GM20431 (cell line): ENCODE results near the gene CDK4.
"Not testable (repeated sequence)": the region's sequence is repeated elsewhere in the genome, so short reads cannot be mapped to it uniquely, and the experiment has no call there.

Experiments
- in situ Hi-C: fragments of 300-500 bp; cut with MseI, MboI; formaldehyde crosslinking; loops from one replicate; pipeline ENCODE4 v1.15.0; 2020; ENCODE audit warnings: low sequenced_read_pairs; ENCODE audit not compliant: unreplicated experiment

Gene CDK4

GRCh38 chr12:57717846-57718640 is 34.1 kb downstream of the CDK4 start:
- in situ Hi-C loops, result no loop called here

GRCh38 chr12:57717131-57717530 is 35.0 kb downstream of the CDK4 start:
- in situ Hi-C loops, result no loop called here

DNA sequence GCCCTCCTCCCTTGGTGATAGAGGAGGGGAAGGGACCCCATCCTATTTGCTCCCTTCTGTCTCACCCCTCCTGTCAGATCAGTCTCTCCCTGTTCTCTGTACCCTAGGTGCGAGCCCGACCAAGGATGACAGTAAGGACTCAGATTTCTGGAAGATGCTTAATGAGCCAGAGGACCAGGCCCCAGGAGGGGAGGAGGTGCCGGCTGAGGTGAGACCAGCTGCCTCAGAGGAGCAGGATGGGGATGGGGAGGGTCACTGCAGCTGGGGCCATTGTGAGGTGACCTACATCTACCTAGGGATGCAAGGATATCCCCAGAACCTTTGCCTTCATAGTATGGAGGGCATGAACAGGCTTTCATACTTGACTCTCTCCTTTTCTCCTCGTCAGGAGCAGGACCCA is 35.8 kb downstream of the CDK4 start:
- in situ Hi-C loops, result no loop called here

DNA sequence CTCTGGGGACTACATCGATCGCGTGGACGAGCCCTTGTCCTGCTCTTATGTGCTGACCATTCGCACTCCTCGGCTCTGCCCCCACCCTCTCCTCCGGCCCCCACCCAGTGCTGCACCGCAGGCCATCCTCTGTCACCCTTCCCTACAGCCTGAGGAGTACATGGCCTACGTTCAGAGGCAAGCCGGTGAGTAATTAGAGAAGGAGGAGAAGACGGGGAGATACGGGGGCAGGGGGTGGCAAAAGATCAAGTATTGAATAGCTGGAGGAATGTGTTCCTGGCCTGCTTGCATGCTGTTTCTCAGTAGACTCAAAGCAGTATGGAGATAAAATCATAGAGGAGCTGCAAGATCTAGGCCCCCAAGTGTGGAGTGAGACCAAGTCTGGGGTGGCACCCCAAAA is 36.3 kb downstream of the CDK4 start:
- in situ Hi-C loops, result no loop called here

DNA sequence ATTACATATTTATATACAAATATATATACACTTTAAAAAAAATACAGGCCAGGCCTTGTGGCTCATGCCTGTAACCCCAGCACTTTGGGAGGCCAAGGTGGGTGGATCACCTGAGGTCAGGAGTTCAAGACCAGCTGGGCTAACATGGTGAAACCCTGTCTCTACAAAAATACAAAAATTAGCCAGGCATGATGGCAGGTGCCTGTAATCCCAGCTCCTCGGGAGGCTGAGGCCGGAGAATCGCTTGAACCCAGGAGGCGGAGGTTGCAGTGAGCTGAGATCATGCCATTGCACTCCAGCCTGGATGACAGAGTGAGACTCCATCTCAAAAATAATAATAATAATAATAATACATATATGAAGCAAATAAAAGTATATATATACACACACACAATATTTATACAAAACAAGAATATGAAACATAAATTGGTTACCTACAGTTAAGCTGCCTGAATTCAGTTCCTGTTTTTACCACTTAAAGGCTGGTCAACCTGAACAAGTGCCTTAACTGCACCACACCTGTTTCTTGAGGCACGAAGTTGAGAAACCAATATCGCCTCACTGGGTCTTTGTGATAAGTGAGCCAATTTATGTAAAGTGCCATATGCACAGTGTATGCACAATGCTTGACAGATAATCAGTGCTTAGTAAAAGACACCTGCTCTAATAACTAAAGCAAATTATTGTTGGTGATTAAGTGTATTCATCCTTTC is 36.9 kb downstream of the CDK4 start:
- in situ Hi-C loops, result not testable (repeated sequence)

- in situ Hi-C loops, result no loop called here
These were observed 38.9 kb downstream of the CDK4 start for GRCh38 chr12:57713209-57713608.

GRCh38 chr12:57712701-57713100 is 39.4 kb downstream of the CDK4 start:
- in situ Hi-C loops, result no loop called here

GRCh38 chr12:57708296-57708695 is 43.8 kb downstream of the CDK4 start:
- in situ Hi-C loops, result no loop called here

DNA sequence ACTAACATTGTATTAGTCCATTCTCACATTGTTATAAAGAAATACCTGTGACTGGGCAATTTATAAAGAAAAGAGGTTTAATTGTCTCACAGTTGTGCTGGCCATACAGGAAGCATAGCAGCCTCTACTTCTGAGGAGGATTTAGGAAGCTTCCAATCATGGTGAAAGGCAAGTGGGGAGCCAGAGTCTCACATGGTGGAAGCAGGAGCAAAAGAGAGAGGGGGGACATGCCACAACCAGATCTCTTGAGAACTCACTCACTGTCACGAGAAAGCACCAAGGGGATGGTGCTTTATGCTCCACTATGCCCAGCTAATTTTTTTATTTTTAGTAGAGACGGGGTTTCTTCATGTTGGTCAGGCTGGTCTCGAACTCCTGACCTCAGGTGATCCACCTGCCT is 44.9 kb downstream of the CDK4 start:
- in situ Hi-C loops, result no loop called here

DNA sequence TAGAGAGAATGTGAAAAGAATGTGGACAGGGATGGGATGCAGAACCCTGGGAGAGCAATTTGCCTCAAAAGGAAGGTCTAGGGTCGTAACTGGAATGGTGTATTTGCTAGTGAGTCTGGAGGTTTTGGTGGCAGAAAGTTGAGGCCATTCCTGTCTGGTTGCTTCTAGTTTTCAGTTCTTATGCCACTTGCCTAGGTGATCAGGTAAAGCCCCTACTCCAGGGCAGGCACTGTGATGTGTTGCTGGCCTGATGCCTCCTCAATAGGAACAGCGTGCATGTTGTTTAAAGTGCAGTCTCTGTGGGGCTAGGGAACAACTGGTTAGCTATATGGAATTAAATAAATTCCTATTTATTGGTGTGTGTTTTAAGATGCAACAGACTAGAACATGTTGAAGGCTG is 51.8 kb downstream of the CDK4 start:
- in situ Hi-C loops, result no loop called here

DNA sequence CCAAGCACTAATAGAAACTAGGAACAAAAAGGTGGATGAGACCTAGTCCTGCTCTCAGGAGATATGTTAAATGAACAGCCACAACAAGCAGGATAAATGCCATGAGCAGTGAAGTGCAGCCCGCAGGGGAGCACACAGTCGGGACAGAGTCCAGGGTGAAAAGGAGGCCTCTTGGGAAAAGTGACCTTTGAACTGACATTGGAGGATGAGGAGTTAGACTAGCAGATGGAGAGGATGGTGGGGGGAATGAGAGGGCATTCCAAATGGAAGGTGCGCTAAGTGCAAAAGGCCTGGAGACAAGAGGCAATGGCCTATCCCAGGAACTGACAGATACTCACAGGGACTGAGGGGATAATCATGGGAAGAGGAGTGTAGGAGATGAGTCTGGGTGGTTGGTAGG is 53.7 kb downstream of the CDK4 start:
- in situ Hi-C loops, result no loop called here
